Upper lobe of left lung (tissue), 6 donors: ENCODE results near the gene NEDD4L. TPM values are rescaled to one million over a fixed set of nuclear protein-coding genes. Genes with fewer than 3 reads are reported as not detected.

Experiments used
- ATAC-seq, 2 donors: fragments of 200-7000 bp; cut with Tn5 transposase; one replicate each; pipeline ENCODE4 v1.9.1; 2022; ENCODE audit warnings: mild to moderate bottlenecking in 2 of 2, moderate library complexity in 2 of 2; ENCODE audit not compliant: low FRiP score in 2 of 2
- DNase-seq, 2 donors: peaks; one replicate each; pipeline ENCODE4 v3.0.0-alpha.2; 2019 to 2020
- H3K27ac ChIP-seq, 4 donors: fragments of 200-600 bp; sonication (generic); one replicate each; pipeline ENCODE4 v1.5.1; 2016 to 2019
- H3K27me3 ChIP-seq, 4 donors: fragments of 200-600 bp; sonication (generic); one replicate each; pipeline ENCODE4 v1.5.1; 2017 to 2019
- H3K36me3 ChIP-seq, 4 donors: fragments of 200-600 bp; sonication (generic); one replicate each; pipeline ENCODE4 v1.5.1; 2016 to 2019
- H3K4me1 ChIP-seq, 4 donors: fragments of 200-600 bp; sonication (generic); one replicate each; pipeline ENCODE4 v1.5.1; 2018 to 2019
- H3K4me3 ChIP-seq, 4 donors: fragments of 200-600 bp; sonication (generic); one replicate each; pipeline ENCODE4 v1.5.1; 2017 to 2019; ENCODE audit warnings: mild to moderate bottlenecking in 2 of 4, moderate library complexity in 1 of 4
- H3K9me3 ChIP-seq, 4 donors: fragments of 200-600 bp; sonication (generic); one replicate each; pipeline ENCODE4 v1.5.1; 2018 to 2019
- EP300 ChIP-seq, 4 donors: sonication (generic); formaldehyde crosslinking; IDR thresholded peaks; one replicate each; pipeline ENCODE4 v1.5.1; 2017; ENCODE audit warnings: antibody characterized with exemption in 4 of 4, control low read depth in 2 of 4
- POLR2A ChIP-seq, 4 donors: fragments of 450-650 bp; IDR thresholded peaks; one replicate each; pipeline ENCODE4 v1.5.1; 2016 to 2017; ENCODE audit warnings: antibody characterized with exemption in 4 of 4, mild to moderate bottlenecking in 2 of 4
- POLR2AphosphoS5 ChIP-seq, 2 donors: sonication (generic); formaldehyde crosslinking; IDR thresholded peaks; one replicate each; pipeline ENCODE4 v1.5.1; 2017; ENCODE audit warnings: antibody characterized with exemption in 2 of 2
- WGBS, 2 donors: methylation state at CpG; one replicate each; pipeline ENCODE4 v1.1.5; 2017 to 2018; 5-methylcytosine and 5-hydroxymethylcytosine counted together
- total RNA-seq, 6 donors: library from RNA; depleted of rRNA in 4 of 6; stranded (reverse); fragments of >200 nt in 4 of 6; gene quantifications; one replicate each; pipeline versions ENCODE4 v1.1.0 to v1.2.1, GENCODE V29; 2016 to 2021
- TF ChIP-seq, protein P1 (sequence below), 6 experiments: fragments of 450-650 bp in 4 of 6; fragments of 200-600 bp in 2 of 6; sonication (generic) in 2 of 6; IDR thresholded peaks; one replicate each; pipeline ENCODE4 v1.5.1; 2016 to 2019; ENCODE audit warnings: antibody characterized with exemption in 6 of 6
- donor health status: DM: no; HTN: no; CAD: no; lungs with moderate emphysema.
- donor health status: DM: no; HTN: yes; CAD: no; lungs with severe emphysema.

NEDD4L gene
- total RNA-seq, 6 donors from 2014 or later, result 148 to 491 (median 300) TPM

DNA sequence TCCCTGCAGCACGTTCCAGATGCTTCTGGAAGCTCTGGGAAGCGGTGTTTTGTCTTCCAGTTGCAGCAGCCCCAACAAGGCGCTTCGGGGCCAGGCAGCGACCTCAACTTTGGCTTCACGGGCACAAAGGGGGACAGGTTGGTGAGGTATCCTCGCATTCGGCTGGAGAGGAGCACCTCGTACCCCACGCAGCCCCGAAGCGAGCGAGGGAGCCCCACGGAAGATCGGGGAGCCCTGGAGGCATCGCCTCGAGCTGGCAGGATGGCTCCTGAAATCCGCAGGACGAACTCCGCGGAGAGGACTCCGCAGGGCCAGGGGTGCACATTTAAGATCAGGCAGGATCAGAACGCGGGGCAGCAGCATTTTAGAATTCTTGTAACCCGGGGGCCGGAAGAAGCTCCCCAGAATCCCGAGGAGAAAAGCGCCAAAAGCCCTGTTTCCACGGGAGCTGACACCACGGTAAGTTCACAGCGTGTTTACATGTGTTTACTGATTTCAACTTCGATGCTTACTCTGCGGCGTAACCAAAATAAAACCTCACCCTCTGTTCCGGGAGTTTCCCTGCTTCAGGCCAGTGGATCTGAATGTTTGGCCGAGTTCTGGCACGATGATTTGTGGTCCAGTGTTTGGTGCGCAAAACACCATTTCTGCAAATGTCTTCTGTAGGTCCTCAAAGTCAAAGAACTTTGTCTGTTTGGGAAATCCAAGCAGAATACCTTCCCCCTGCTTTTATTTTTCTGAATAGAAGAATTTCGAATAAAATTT lies 212.5 kb downstream of the NEDD4L start:
- peak in 1 of 2 donors; percentile 77 for DNase-seq
- whole genome bisulfite sequencing, 2 donors, result 93 to 97% methylated on average over 22 to 39 of the region's 39 CpGs

GRCh38 chr18:58257461-58257860 lies 213.4 kb downstream of the NEDD4L start:
- peaks cover 0 to 11% (median 2%) of the 10 kb centered on the region in 4 donors for H3K4me1 ChIP-seq
- no peak for TF ChIP-seq POLR2AphosphoS5 (IDR thresholded peaks at IDR 0.05)
- no peak for TF ChIP-seq EP300 (IDR thresholded peaks at IDR 0.05)
- TF ChIP-seq, protein P1, sequence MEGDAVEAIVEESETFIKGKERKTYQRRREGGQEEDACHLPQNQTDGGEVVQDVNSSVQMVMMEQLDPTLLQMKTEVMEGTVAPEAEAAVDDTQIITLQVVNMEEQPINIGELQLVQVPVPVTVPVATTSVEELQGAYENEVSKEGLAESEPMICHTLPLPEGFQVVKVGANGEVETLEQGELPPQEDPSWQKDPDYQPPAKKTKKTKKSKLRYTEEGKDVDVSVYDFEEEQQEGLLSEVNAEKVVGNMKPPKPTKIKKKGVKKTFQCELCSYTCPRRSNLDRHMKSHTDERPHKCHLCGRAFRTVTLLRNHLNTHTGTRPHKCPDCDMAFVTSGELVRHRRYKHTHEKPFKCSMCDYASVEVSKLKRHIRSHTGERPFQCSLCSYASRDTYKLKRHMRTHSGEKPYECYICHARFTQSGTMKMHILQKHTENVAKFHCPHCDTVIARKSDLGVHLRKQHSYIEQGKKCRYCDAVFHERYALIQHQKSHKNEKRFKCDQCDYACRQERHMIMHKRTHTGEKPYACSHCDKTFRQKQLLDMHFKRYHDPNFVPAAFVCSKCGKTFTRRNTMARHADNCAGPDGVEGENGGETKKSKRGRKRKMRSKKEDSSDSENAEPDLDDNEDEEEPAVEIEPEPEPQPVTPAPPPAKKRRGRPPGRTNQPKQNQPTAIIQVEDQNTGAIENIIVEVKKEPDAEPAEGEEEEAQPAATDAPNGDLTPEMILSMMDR (IDR thresholded peaks at IDR 0.05), result no peak
- no peak for TF ChIP-seq POLR2A (IDR thresholded peaks at IDR 0.05)
- WGBS, 2 donors, result 66 to 79% methylated on average over 9 of the region's 9 CpGs
- H3K36me3 ChIP-seq, result peaks cover 4 to 16% (median 13%) of the 10 kb centered on the region in 4 donors
- DNase-seq, result no peak
- H3K9me3 ChIP-seq, result no peaks in the 10 kb centered on the region
- H3K27me3 ChIP-seq, result no peaks in the 10 kb centered on the region
- no peak overlapping the region for H3K27ac ChIP-seq
- no peak overlapping the region for H3K4me3 ChIP-seq
- ATAC-seq, result no peak

More for the DNA sequence above, 212.5 kb downstream of the NEDD4L start:
- H3K4me3 ChIP-seq, result no peak overlapping the region
- H3K27ac ChIP-seq, result no peak overlapping the region
- peaks cover 4 to 16% (median 13%) of the 10 kb centered on the region in 4 donors for H3K36me3 ChIP-seq
- peaks cover 0 to 2% (median 0%) of the 10 kb centered on the region in 4 donors for H3K4me1 ChIP-seq
- TF ChIP-seq, protein P1 (IDR thresholded peaks at IDR 0.05), result no peak
- TF ChIP-seq POLR2A (IDR thresholded peaks at IDR 0.05), result no peak
- TF ChIP-seq EP300 (IDR thresholded peaks at IDR 0.05), result no peak
- no peak for TF ChIP-seq POLR2AphosphoS5 (IDR thresholded peaks at IDR 0.05)
- ATAC-seq, result no peak
- no peaks in the 10 kb centered on the region for H3K9me3 ChIP-seq
- no peaks in the 10 kb centered on the region for H3K27me3 ChIP-seq

DNA sequence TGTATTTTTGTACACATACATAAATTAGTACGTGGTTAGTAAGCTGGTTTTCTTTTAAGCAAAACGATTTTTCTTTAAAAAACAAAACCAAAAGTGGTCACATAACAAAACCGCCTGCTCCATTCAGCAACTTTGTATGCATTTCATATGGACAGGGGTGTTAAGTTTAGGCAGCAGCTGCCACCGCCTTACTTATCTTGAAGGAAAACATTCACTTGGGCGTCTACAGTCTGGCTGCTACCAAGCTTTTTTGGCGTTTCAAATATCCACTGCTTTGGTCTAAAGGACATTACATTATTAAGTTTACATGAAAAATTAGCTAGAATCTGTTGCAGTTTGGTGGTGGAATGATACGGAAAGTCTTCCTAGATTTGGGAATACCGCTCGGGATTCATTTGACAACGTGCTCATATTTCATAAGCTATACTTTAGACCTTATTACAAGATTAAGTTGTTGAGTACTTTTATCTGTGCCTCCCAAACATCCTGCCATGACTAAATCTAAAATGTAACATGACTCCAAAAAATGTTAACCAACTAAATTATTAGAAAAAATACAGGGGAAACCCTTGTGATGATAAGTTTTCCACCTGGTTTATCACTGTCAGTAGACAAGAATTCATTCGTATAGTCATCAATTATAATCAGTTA lies 214.8 kb downstream of the NEDD4L start:
- ATAC-seq, result no peak
- no peaks in the 10 kb centered on the region for H3K27me3 ChIP-seq
- DNase-seq, result no peak
- no peaks in the 10 kb centered on the region for H3K9me3 ChIP-seq
- no peak overlapping the region for H3K4me3 ChIP-seq
- TF ChIP-seq POLR2A (IDR thresholded peaks at IDR 0.05), result no peak
- no peak for TF ChIP-seq EP300 (IDR thresholded peaks at IDR 0.05)
- TF ChIP-seq POLR2AphosphoS5 (IDR thresholded peaks at IDR 0.05), result no peak
- TF ChIP-seq, protein P1 (IDR thresholded peaks at IDR 0.05), result no peak
- H3K4me1 ChIP-seq, result peaks cover 0 to 20% (median 3%) of the 10 kb centered on the region in 4 donors
- WGBS, 2 donors, result 90 to 91% methylated on average over 11 of the region's 11 CpGs
- peaks cover 4 to 16% (median 13%) of the 10 kb centered on the region in 4 donors for H3K36me3 ChIP-seq
- no peak overlapping the region for H3K27ac ChIP-seq

GRCh38 chr18:58263055-58263957 lies 219.3 kb downstream of the NEDD4L start:
- DNase-seq (no peak), ATAC-seq (peak; percentile 72 to 81)
- Histone ChIP-seq H3K9me3 (no peaks in the 10 kb centered on the region), H3K36me3 (no peaks in the 10 kb centered on the region), H3K27ac (peak overlapping the region; percentile 76 to 77 (median 76)), H3K4me3 (no peak overlapping the region), H3K27me3 (no peaks in the 10 kb centered on the region), H3K4me1 (peaks cover 11 to 45% (median 23%) of the 10 kb centered on the region in 4 donors)
- 26 to 37% methylated on average over 7 of the region's 7 CpGs for WGBS, 2 donors
- peak in 3 of 4 donors; percentile 34 to 96 (median 49) for TF ChIP-seq EP300 (IDR thresholded peaks at IDR 0.05)
- TF ChIP-seq POLR2AphosphoS5 (IDR thresholded peaks at IDR 0.05), result no peak
- TF ChIP-seq, protein P1 (IDR thresholded peaks at IDR 0.05), result no peak
- peak in 1 of 4 donors; percentile 35 for TF ChIP-seq POLR2A (IDR thresholded peaks at IDR 0.05)
